NCI-H526 treated with DMSO at 0.1 percent for 48 hours (cell line): ENCODE results near the gene PPP4R1.

Experiments used
- DNase-seq: peaks from one replicate; lab custom pipeline; 2025; lab: John Stamatoyannopoulos, UW

Gene PPP4R1

GRCh38 chr18:9506046-9506792 is 108.1 kb downstream of the PPP4R1 start:
- no peak for DNase-seq
